Inferior parietal cortex (tissue), 1 donor: ENCODE data around the gene CENPQ.

Experiments used
- DNase-seq: peaks from one replicate; pipeline ENCODE4 v3.0.0-alpha.2; 2016; ENCODE audit errors: extremely low spot score

CENPQ gene

GRCh38 chr6:49506569-49507111, 43.5 kb downstream of the CENPQ start:
- no peak for DNase-seq

GRCh38 chr6:49509342-49509741, 46.2 kb downstream of the CENPQ start:
- no peak for DNase-seq

GRCh38 chr6:49513153-49513989, 50.2 kb downstream of the CENPQ start:
- DNase-seq = no peak

- no peak for DNase-seq
Measured at GRCh38 chr6:49514571-49515484, 51.7 kb downstream of the CENPQ start.

GRCh38 chr6:49515485-49516146, 52.4 kb downstream of the CENPQ start:
- DNase-seq = no peak

- DNase-seq = no peak
Measured at GRCh38 chr6:49516147-49516505, 53.0 kb downstream of the CENPQ start.

GRCh38 chr6:49517919-49518318, 54.7 kb downstream of the CENPQ start:
- no peak for DNase-seq

- DNase-seq = no peak
Measured at GRCh38 chr6:49519660-49520059, 56.5 kb downstream of the CENPQ start.

- no peak for DNase-seq
Measured at GRCh38 chr6:49522710-49523593, 59.8 kb downstream of the CENPQ start.

- no peak for DNase-seq
Measured at GRCh38 chr6:49523901-49524300, 60.7 kb downstream of the CENPQ start.

GRCh38 chr6:49524541-49524940, 61.4 kb downstream of the CENPQ start:
- no peak for DNase-seq

GRCh38 chr6:49526598-49526997, 63.4 kb downstream of the CENPQ start:
- DNase-seq = no peak

GRCh38 chr6:49527320-49527719, 64.2 kb downstream of the CENPQ start:
- DNase-seq = no peak

GRCh38 chr6:49528571-49528970, 65.4 kb downstream of the CENPQ start:
- no peak for DNase-seq

GRCh38 chr6:49530141-49530776, 67.1 kb downstream of the CENPQ start:
- no peak for DNase-seq

- DNase-seq = peak; percentile 82
Measured at GRCh38 chr6:49531774-49532569, 68.8 kb downstream of the CENPQ start.

- DNase-seq = no peak
Measured at GRCh38 chr6:49535795-49536194, 72.6 kb downstream of the CENPQ start.

GRCh38 chr6:49539102-49539501, 75.9 kb downstream of the CENPQ start:
- DNase-seq = no peak

- DNase-seq = no peak
Measured at GRCh38 chr6:49540614-49541013, 77.4 kb downstream of the CENPQ start.
